Measurements from ENCODE around the gene MAMLD1. TPM values are rescaled to one million over a fixed set of nuclear protein-coding genes. Genes with fewer than 3 reads are reported as not detected.

The MAMLD1 gene
- total and polyA plus RNA-seq, 9 of the 15 experiments (the other 6 are each of a cell fraction or from before 2014, with no cell fraction given): 0.12 to 0.18 TPM; not detected in 7

GRCh38 chrX:150536455-150537116, 173.5 kb downstream of the MAMLD1 start:
- Histone ChIP-seq H2AFZ (ENCODE audit: low read depth, low read length) (no peak overlapping the region), H3K4me3 (no peak overlapping the region), H3K4me1 (replicated peaks in 1 of 2; ENCODE audit: control insufficient read depth in 2 of 2, insufficient read depth in 2 of 2, low read length in 2 of 2) (no peaks in the 10 kb centered on the region), H3K79me2 (ENCODE audit: control insufficient read depth, insufficient read depth, low read length) (no peaks in the 10 kb centered on the region), H3K9ac (ENCODE audit: insufficient read depth in 1 of 2, low read depth in 2 of 2, low read length in 2 of 2) (no peak overlapping the region), H3K36me3 (ENCODE audit: control insufficient read depth, insufficient read depth, low read length) (no peaks in the 10 kb centered on the region), H3K9me3 (replicated peaks; ENCODE audit: control insufficient read depth, insufficient read depth, low read depth, low read length) (no peaks in the 10 kb centered on the region), H4K20me1 (replicated peaks; ENCODE audit: control insufficient read depth, insufficient read depth, low read length) (no peaks in the 10 kb centered on the region), H3K4me2 (ENCODE audit: insufficient read depth, low read length) (no peak overlapping the region), H3K27ac (ENCODE audit: extremely low read depth, low read depth, low read length) (no peak overlapping the region), H3K9me1 (ENCODE audit: control insufficient read depth, insufficient read depth, low read length) (no peaks in the 10 kb centered on the region), H3K27me3 (ENCODE audit: control insufficient read depth in 2 of 2, insufficient read depth in 2 of 2, low read length in 2 of 2) (no peaks in the 10 kb centered on the region; a peak in 2 of 5 replicates)
- TF ChIP-seq ZNF274 (IDR thresholded peaks at IDR 0.05; ENCODE audit: borderline replicate concordance, low read depth, low read length) (peak; percentile 89), KDM4B (IDR thresholded peaks at IDR 0.05; ENCODE audit: borderline replicate concordance in 2 of 2, low read depth in 1 of 2) (no peak), NONO (IDR thresholded peaks at IDR 0.05; ENCODE audit: low read depth in 2 of 2, low read length in 1 of 2) (no peak), CTCF (IDR thresholded peaks at IDR 0.05 in 2 of 3, conservative IDR thresholded peaks at IDR 0.05 in 1 of 3; ENCODE audit: insufficient read depth in 2 of 3, low read depth in 1 of 3, low read length in 3 of 3) (peak; percentile 24 to 44 (median 38); a peak in 5 of 6 replicates), ZNF586 (CRISPR knock-in tag; conservative IDR thresholded peaks at IDR 0.05) (no peak), POLR3G (IDR thresholded peaks at IDR 0.05; ENCODE audit: extremely low read depth, insufficient read length, insufficient replicate concordance) (no peak), CBX5 (IDR thresholded peaks at IDR 0.05; ENCODE audit: borderline replicate concordance, low read depth) (no peak), RAD21 (CRISPR knock-in tag; conservative IDR thresholded peaks at IDR 0.05 in 1 of 2, IDR thresholded peaks at IDR 0.05 in 1 of 2) (peak in 1 of 2 experiments; percentile 17; a peak in 1 of 4 replicates), ZNF717 (CRISPR knock-in tag; IDR thresholded peaks at IDR 0.05) (no peak), MAFG (tag; conservative IDR thresholded peaks at IDR 0.05) (no peak), MITF (IDR thresholded peaks at IDR 0.05) (no peak), MCM7 (IDR thresholded peaks at IDR 0.05) (no peak)
- intact Hi-C loops (cut with micrococcal nuclease): no loop called here
- WGBS (ENCODE audit: insufficient coverage, low coverage, missing lambda C conversion rate): 1% methylated on average over 8 of the region's 8 CpGs
- in situ Hi-C loops (cut with MboI): no loop called here
- DNase-seq (ENCODE audit: extremely low read depth in 1 of 4, low spot score in 3 of 4): peak; percentile 14 to 18 (median 16)
- ChIA-PET CTCF (ENCODE audit: low intra/inter-chr PET ratio) (no interaction called here), POLR2A (interaction anchor here (0.7 kb wide), 1 partner anchor 546 kb away, joined by 3 read pairs; no protein-coding TSS in a partner anchor)
- no TSS peak for BruUV-seq (replicated peaks)
- no peak for FAIRE-seq
- ATAC-seq: peak; percentile 64; the same call in 1 of the 3 replicates

Data from K562 (cell line).